ENCODE measurements around the gene PRAMEF6. TPM values are rescaled to one million over a fixed set of nuclear protein-coding genes. Genes with fewer than 3 reads are reported as not detected.
"Not testable (repeated sequence)": the region's sequence is repeated elsewhere in the genome, so short reads cannot be mapped to it uniquely, and the experiment has no call there.

Gene PRAMEF6
- not detected for total RNA-seq
- long read RNA-seq, result 0 reads

DNA sequence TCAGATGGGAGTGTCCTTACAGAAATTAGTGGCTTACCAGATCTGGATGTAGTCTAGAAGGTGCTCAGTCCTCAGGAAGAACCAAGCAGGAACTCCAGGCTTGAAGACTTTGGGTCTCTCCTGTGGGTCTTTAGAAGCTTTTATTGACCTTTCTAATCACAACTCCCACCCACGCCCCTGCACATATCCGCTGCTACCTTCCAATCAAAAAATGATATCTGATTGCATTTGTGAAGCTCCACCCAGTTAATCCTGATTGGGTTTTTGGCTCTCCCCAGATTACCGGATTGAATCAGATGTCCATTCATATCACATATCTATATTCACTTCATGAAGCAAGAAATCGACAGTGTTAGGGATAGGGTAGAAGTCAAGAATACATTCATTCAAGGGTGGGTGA is at the start of gene PRAMEF6:
Gene PRAMEF6, minus strand, starts transcription at position 101 of the 400 bp plus-strand sequence. CDS start 5,062 bp downstream, outside the sequence.
- intact Hi-C loops (cut with DNase I); DNase-seq; ATAC-seq (ENCODE audit: poor library complexity): not testable (repeated sequence)

- not testable (repeated sequence) for ATAC-seq (ENCODE audit: poor library complexity)
These were observed 23.0 kb downstream of the PRAMEF6 start for GRCh38 chr1:12924368-12924767.

DNA sequence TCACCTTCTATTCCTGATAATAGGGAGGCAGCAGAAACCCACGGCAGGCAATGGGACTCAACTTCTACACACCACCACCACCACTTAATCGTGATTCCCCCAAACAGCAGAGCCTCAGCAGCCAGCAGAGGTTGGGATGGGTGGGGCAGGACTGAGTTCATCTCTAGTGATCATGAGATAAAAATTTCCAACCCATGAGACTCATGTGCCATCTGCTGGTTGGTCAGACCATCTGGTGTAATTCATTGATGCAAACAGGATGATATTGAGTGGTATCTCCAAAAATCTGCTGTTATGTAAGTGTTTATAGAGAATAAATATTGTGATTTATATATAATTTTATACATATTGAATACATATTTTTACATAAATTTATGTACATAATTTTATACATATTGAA is 25.6 kb downstream of the PRAMEF6 start:
- intact Hi-C loops (cut with DNase I); ATAC-seq (ENCODE audit: poor library complexity); DNase-seq: not testable (repeated sequence)

More at GRCh38 chr1:12924368-12924767, 23.0 kb downstream of the PRAMEF6 start:
- intact Hi-C loops (cut with DNase I); DNase-seq: not testable (repeated sequence)

DNA sequence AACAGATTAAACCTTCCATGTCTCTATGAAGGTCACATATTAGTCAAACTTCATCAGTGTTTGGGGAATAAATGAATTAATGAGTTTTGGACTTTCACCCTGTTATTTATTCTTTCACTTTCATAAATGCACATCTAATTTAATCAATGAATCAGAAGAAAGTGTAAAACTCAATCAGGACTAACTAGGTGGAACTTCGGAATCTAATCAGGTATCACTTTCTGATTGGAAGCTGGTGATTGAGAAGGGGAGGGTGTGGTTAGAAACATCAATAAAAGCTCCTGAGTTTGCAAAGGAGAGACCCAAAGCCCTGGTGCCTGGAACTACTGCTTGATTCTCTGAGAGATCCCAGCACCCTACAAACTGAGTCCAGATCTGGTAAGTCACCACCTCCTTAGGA is 31.1 kb downstream of the PRAMEF6 start, which contains the start of gene PRAMEF7:
Gene PRAMEF7, plus strand, starts transcription at position 301 of the 400 bp plus-strand sequence. CDS start 1,083 bp downstream, outside the sequence.
- intact Hi-C loops (cut with DNase I); DNase-seq; ATAC-seq (ENCODE audit: poor library complexity): not testable (repeated sequence)

DNA sequence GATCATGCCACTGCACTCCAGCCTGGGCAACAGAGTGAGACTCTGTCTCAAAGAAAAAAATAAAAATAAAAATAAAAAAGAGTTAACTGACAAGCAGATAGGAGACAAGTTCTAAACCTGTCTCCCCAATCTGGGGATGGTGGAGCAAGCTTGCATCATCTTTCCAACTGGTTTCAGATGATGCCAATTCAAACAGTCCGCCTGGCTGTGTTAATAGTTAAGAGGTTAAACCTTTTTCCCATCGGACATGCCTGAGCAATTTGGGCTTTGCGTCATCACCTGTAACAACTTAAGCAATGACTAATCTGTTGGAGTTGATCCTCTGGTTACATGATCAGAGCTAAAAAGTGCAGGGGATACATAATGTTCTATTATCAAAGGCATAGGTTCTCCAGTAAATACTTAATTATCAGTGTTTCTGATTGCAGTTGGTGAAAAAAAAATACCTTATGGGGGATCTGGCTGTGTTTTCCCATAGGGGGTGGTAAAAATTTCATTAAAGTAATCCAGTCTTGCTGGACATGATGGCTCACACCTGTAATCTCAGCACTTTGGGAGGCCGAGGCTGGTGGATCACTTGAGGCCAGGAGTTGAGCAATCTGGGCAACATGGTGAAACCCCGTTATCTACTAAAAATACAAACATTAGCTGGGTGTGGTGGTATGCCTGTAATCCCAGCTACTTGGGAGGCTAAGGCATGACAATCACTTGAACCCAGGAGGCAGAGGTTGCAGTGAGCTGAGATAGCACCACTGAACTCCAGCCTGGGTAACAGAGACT is 43.4 kb downstream of the PRAMEF6 start:
- ATAC-seq (ENCODE audit: poor library complexity); DNase-seq; intact Hi-C loops (cut with DNase I): not testable (repeated sequence)

GRCh38 chr1:12899186-12899585 is 48.2 kb downstream of the PRAMEF6 start:
- DNase-seq; ATAC-seq (ENCODE audit: poor library complexity); intact Hi-C loops (cut with DNase I): not testable (repeated sequence)

DNA sequence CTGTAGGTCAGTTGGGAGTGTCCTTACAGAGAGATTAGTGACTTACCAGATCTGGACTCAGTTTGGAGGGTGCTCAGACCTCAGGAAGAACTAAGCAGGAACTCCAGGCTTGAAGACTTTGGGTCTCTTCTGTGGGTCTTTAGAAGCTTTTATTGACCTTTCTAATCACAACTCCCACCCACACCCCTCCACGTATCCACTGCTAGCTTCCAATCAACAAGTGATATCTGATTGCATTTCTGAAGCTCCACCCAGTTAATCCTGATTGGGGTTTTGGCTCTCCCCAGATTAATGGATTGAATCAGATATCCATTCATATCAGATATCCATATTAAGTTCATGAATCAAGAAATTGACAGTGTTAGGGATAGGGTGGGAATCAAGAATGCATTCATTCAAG is 49.2 kb downstream of the PRAMEF6 start, which contains the start of gene PRAMEF10:
Gene PRAMEF10, minus strand, starts transcription at position 101 of the 400 bp plus-strand sequence. CDS start 2,423 bp downstream, outside the sequence.
- intact Hi-C loops (cut with DNase I); ATAC-seq (ENCODE audit: poor library complexity); DNase-seq: not testable (repeated sequence)

Other genes starting within 250 kb of the PRAMEF6 start
- not detected for gene AADACL3, start 231.5 kb downstream of the PRAMEF6 start, total RNA-seq
- gene CFAP107, start 201.4 kb downstream of the PRAMEF6 start, total RNA-seq, result not detected
- gene PRAMEF12, start 173.8 kb downstream of the PRAMEF6 start, total RNA-seq, result not detected
- gene PRAMEF1, start 156.2 kb downstream of the PRAMEF6 start, total RNA-seq, result not detected
- not detected for gene PRAMEF11, start 116.2 kb downstream of the PRAMEF6 start, total RNA-seq
- not detected for gene HNRNPCL1, start 98.9 kb downstream of the PRAMEF6 start, total RNA-seq
- gene PRAMEF2, start 90.5 kb downstream of the PRAMEF6 start, total RNA-seq, result not detected
- not detected for gene PRAMEF4, start 61.4 kb downstream of the PRAMEF6 start, total RNA-seq
- gene PRAMEF10, start 49.3 kb downstream of the PRAMEF6 start, total RNA-seq, result not detected
- not detected for gene PRAMEF7, start 31.0 kb downstream of the PRAMEF6 start, total RNA-seq
- not detected for gene PRAMEF27, start 109.0 kb upstream of the PRAMEF6 start, total RNA-seq
- not detected for gene HNRNPCL3, start 113.2 kb upstream of the PRAMEF6 start, total RNA-seq
- gene PRAMEF25, start 123.2 kb upstream of the PRAMEF6 start, total RNA-seq, result not detected
- not detected for gene HNRNPCL2, start 169.3 kb upstream of the PRAMEF6 start, total RNA-seq
- gene PRAMEF26, start 208.4 kb upstream of the PRAMEF6 start, total RNA-seq, result not detected
- gene HNRNPCL4, start 218.1 kb upstream of the PRAMEF6 start, total RNA-seq, result not detected
- not detected for gene PRAMEF9, start 224.3 kb upstream of the PRAMEF6 start, total RNA-seq

All from Right ventricle myocardium superior (tissue), 1 donor.